ENCODE data around the gene TSPAN5.

DNA sequence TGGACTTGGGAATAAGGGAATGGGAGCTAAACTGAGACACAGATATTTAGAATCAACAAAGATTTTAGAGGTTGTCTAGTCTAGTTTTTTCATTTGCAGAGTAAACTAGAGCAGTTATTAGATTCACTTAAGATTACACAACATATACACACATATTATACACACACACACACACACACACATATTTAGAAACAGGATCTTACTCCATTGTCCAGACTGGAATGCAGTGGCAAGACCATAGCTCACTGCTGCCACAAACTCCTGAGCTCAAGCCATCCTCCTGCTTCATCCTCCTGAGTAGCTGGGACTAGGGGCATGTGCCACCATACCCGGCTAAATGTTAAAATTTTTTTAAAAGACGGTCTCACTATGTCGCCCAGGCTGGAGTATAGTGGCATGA, 127.8 kb downstream of the TSPAN5 start:
- no peak for TF ChIP-seq EZH2 (IDR thresholded peaks at IDR 0.05; ENCODE audit: low read depth)
- TF ChIP-seq, protein P1, sequence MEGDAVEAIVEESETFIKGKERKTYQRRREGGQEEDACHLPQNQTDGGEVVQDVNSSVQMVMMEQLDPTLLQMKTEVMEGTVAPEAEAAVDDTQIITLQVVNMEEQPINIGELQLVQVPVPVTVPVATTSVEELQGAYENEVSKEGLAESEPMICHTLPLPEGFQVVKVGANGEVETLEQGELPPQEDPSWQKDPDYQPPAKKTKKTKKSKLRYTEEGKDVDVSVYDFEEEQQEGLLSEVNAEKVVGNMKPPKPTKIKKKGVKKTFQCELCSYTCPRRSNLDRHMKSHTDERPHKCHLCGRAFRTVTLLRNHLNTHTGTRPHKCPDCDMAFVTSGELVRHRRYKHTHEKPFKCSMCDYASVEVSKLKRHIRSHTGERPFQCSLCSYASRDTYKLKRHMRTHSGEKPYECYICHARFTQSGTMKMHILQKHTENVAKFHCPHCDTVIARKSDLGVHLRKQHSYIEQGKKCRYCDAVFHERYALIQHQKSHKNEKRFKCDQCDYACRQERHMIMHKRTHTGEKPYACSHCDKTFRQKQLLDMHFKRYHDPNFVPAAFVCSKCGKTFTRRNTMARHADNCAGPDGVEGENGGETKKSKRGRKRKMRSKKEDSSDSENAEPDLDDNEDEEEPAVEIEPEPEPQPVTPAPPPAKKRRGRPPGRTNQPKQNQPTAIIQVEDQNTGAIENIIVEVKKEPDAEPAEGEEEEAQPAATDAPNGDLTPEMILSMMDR (conservative IDR thresholded peaks at IDR 0.05) = no peak
